Measurements from ENCODE around the gene FFAR3. TPM values are rescaled to one million over a fixed set of nuclear protein-coding genes. Genes with fewer than 3 reads are reported as not detected.
"Not testable (repeated sequence)": the region's sequence is repeated elsewhere in the genome, so short reads cannot be mapped to it uniquely, and the experiment has no call there.

FFAR3 gene
- polyA plus RNA-seq, 2 of the 4 experiments (the other 2 are of a cell fraction): not detected

GRCh38 chr19:35378356-35378755, 20.1 kb downstream of the FFAR3 start:
- DNase-seq (ENCODE audit: low read depth in 1 of 2, low spot score in 1 of 2): no peak
- POLR2A ChIA-PET: no interaction called here
- Histone ChIP-seq H3K9me3 (peaks cover 22% of the 10 kb centered on the region; the same call in 2 of the 3 replicates), H3K4me3 (no peak overlapping the region), H3K4me2 (no peak overlapping the region), H3K4me1 (no peaks in the 10 kb centered on the region), H3K27ac (no peak overlapping the region)
- TF ChIP-seq RNF2 (IDR thresholded peaks at IDR 0.05; ENCODE audit: borderline replicate concordance, low read depth): no peak
- peak; percentile 51 for FAIRE-seq
- WGBS (ENCODE audit: missing lambda C conversion rate): 60% methylated on average over 3 of the region's 3 CpGs
- CTCF ChIA-PET: interaction anchor here (0.7 to 3.6 kb wide), 6 partner anchors 25 to 132 kb away, joined by 3 to 17 read pairs (median 3); no protein-coding TSS in a partner anchor
- no peak for ATAC-seq

GRCh38 chr19:35379545-35379944, 21.3 kb downstream of the FFAR3 start:
- DNase-seq (ENCODE audit: low read depth in 1 of 2, low spot score in 1 of 2); POLR2A ChIA-PET; H3K4me1 ChIP-seq; ATAC-seq; H3K27ac ChIP-seq; FAIRE-seq; H3K4me3 ChIP-seq; H3K4me2 ChIP-seq: not testable (repeated sequence)
- TF ChIP-seq CEBPB (IDR thresholded peaks at IDR 0.05): peak; percentile 67 to 76; a peak in 3 of 4 replicates
- CTCF ChIA-PET: interaction anchor here (1.7 to 6.0 kb wide), 2 partner anchors 26 to 31 kb away, joined by 3 to 29 read pairs; no protein-coding TSS in a partner anchor
- H3K9me3 ChIP-seq: peaks cover 33% of the 10 kb centered on the region
- 74% methylated on average over 5 of the region's 5 CpGs for WGBS (ENCODE audit: missing lambda C conversion rate)

GRCh38 chr19:35379992-35380391, 21.7 kb downstream of the FFAR3 start:
- Histone ChIP-seq H3K27ac (no peak overlapping the region), H3K4me2 (no peak overlapping the region), H3K4me3 (no peak overlapping the region), H3K9me3 (peaks cover 38% of the 10 kb centered on the region), H3K4me1 (no peaks in the 10 kb centered on the region)
- DNase-seq (ENCODE audit: low read depth in 1 of 2, low spot score in 1 of 2) (no peak), ATAC-seq (0 out of 6 replicates have a peak, but pooled peaks of 1 of the 2 experiments have one; percentile 16), FAIRE-seq (peak; percentile 86)
- ChIA-PET CTCF (interaction anchor here (1.7 to 6.0 kb wide), 2 partner anchors 26 to 88 kb away, joined by 6 to 29 read pairs; no protein-coding TSS in a partner anchor), POLR2A (no interaction called here)
- TF ChIP-seq HDAC2 (IDR thresholded peaks at IDR 0.05): no peak
- no peak for TF ChIP-seq HOXB5 (CRISPR knock-in tag; IDR thresholded peaks at IDR 0.05)
- no peak for TF ChIP-seq RAD21 (conservative IDR thresholded peaks at IDR 0.05 in 1 of 2, IDR thresholded peaks at IDR 0.05 in 1 of 2)
- no peak for TF ChIP-seq NPAS2 (CRISPR knock-in tag; IDR thresholded peaks at IDR 0.05; ENCODE audit: borderline replicate concordance)
- 6% methylated on average over 1 of the region's 1 CpG for WGBS (ENCODE audit: missing lambda C conversion rate)

GRCh38 chr19:35380450-35381124, 22.3 kb downstream of the FFAR3 start:
- TF ChIP-seq EP300 (IDR thresholded peaks at IDR 0.05): no peak
- TF ChIP-seq RCOR1 (IDR thresholded peaks at IDR 0.05; ENCODE audit: low read depth, low read length): no peak
- TF ChIP-seq BCL3 (IDR thresholded peaks at IDR 0.05): no peak
- no peak for TF ChIP-seq MYC (IDR thresholded peaks at IDR 0.05; ENCODE audit: borderline replicate concordance, low read length)
- TF ChIP-seq SREBF2 (IDR thresholded peaks at IDR 0.05): no peak
- TF ChIP-seq HES2 (IDR thresholded peaks at IDR 0.05): no peak
- TF ChIP-seq CHD2 (IDR thresholded peaks at IDR 0.05; ENCODE audit: low read length, partially characterized antibody): no peak
- ATAC-seq (no peak; a peak in 1 of 6 replicates), FAIRE-seq (no peak), DNase-seq (ENCODE audit: low read depth in 1 of 2, low spot score in 1 of 2) (no peak)
- CTCF ChIA-PET: interaction anchor here (1.7 to 6.0 kb wide), 2 partner anchors 27 to 87 kb away, joined by 6 to 29 read pairs; no protein-coding TSS in a partner anchor
- 21% methylated on average over 9 of the region's 9 CpGs for WGBS (ENCODE audit: missing lambda C conversion rate)
- H3K4me1 ChIP-seq: no peaks in the 10 kb centered on the region
- peaks cover 41% of the 10 kb centered on the region for H3K9me3 ChIP-seq
- no peak overlapping the region for H3K4me3 ChIP-seq
- POLR2A ChIA-PET: no interaction called here
- H3K27ac ChIP-seq: no peak overlapping the region
- H3K4me2 ChIP-seq: no peak overlapping the region

- CTCF ChIA-PET: interaction anchor here (1.5 to 6.0 kb wide), 3 partner anchors 28 to 114 kb away, joined by 6 to 29 read pairs (median 7); no protein-coding TSS in a partner anchor
- FAIRE-seq (no peak), ATAC-seq (no peak), DNase-seq (ENCODE audit: low read depth in 1 of 2, low spot score in 1 of 2) (no peak)
- WGBS (ENCODE audit: missing lambda C conversion rate): 17% methylated on average over 3 of the region's 3 CpGs
- POLR2A ChIA-PET: no interaction called here
- H3K4me3 ChIP-seq: no peak overlapping the region
- H3K27ac ChIP-seq: no peak overlapping the region
- no peak overlapping the region for H3K4me2 ChIP-seq
- no peaks in the 10 kb centered on the region for H3K4me1 ChIP-seq
- H3K9me3 ChIP-seq: peaks cover 44% of the 10 kb centered on the region
- no peak for TF ChIP-seq CTCF (IDR thresholded peaks at IDR 0.05)
- no peak for TF ChIP-seq ZC3H11A (IDR thresholded peaks at IDR 0.05)
- TF ChIP-seq BCL3 (IDR thresholded peaks at IDR 0.05): no peak
- TF ChIP-seq MYC (IDR thresholded peaks at IDR 0.05; ENCODE audit: borderline replicate concordance, low read length): no peak
- no peak for TF ChIP-seq JUN (IDR thresholded peaks at IDR 0.05)
- no peak for TF ChIP-seq POLR2AphosphoS2 (conservative IDR thresholded peaks at IDR 0.05; ENCODE audit: low read length)
- no peak for TF ChIP-seq NPAS2 (CRISPR knock-in tag; IDR thresholded peaks at IDR 0.05; ENCODE audit: borderline replicate concordance)
- TF ChIP-seq CBX8 (IDR thresholded peaks at IDR 0.05): no peak
- TF ChIP-seq KDM5A (IDR thresholded peaks at IDR 0.05): no peak
- TF ChIP-seq EHMT2 (IDR thresholded peaks at IDR 0.05; ENCODE audit: low read depth): no peak
- TF ChIP-seq FOSL2 (IDR thresholded peaks at IDR 0.05): no peak
- TF ChIP-seq FOSL2 (CRISPR knock-in tag; IDR thresholded peaks at IDR 0.05): no peak
Measured at GRCh38 chr19:35381318-35381717, 23.1 kb downstream of the FFAR3 start.

All from A549 (cell line).